HUES6 (cell line): ENCODE results near the gene ZFR.

Experiments
- H3K27ac ChIP-seq: 2 replicates; pipeline ENCODE4 v1.7.0; 2013; ENCODE audit warnings: low read depth, mild to moderate bottlenecking, low read length, inconsistent platforms
- H3K27me3 ChIP-seq: 2 replicates; pipeline ENCODE4 v1.6.1; 2013; ENCODE audit warnings: low read length; ENCODE audit not compliant: control insufficient read depth, insufficient read depth
- H3K36me3 ChIP-seq: 2 replicates; pipeline ENCODE4 v1.6.1; 2013; ENCODE audit warnings: low read length; ENCODE audit not compliant: control insufficient read depth, insufficient read depth
- H3K4me1 ChIP-seq: 2 replicates; pipeline ENCODE4 v1.6.1; 2013; ENCODE audit warnings: low read length; ENCODE audit not compliant: control insufficient read depth, insufficient read depth
- H3K4me3 ChIP-seq: 2 replicates; pipeline ENCODE4 v1.5.1; 2013; ENCODE audit warnings: low read depth, low read length
- H3K9ac ChIP-seq: one replicate; pipeline ENCODE4 v1.6.1; 2013; ENCODE audit warnings: mild to moderate bottlenecking, low read length
- H3K9me3 ChIP-seq: 2 replicates; pipeline ENCODE4 v1.6.1; 2013; ENCODE audit warnings: low read depth, low read length; ENCODE audit not compliant: control insufficient read depth, insufficient read depth

ZFR gene

DNA sequence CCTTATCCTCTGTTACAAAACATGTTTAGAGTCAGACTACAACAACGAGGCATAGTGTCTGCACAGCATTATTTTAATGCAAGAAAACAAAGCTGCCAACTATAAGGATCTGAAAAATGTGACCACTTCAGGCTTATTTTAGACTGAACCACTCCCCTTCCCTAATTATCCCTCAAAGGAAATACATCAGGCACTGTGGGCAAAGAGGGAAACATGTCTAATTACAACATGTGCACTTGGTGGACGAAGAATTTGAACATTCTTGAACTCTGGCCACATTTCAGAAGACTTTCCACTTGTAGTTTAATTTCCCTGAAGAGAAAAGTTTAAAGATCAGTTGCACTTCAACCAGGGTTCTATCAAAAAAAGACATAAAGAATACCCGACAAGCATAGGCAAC is 135.6 kb downstream of the ZFR start:
- no peak overlapping the region for H3K27ac ChIP-seq
- H3K36me3 ChIP-seq: no peaks in the 10 kb centered on the region
- no peak overlapping the region for H3K4me3 ChIP-seq
- no peak overlapping the region for H3K9ac ChIP-seq
- H3K4me1 ChIP-seq: peaks cover 9% of the 10 kb centered on the region
- H3K9me3 ChIP-seq: no peaks in the 10 kb centered on the region
- no peaks in the 10 kb centered on the region for H3K27me3 ChIP-seq

DNA sequence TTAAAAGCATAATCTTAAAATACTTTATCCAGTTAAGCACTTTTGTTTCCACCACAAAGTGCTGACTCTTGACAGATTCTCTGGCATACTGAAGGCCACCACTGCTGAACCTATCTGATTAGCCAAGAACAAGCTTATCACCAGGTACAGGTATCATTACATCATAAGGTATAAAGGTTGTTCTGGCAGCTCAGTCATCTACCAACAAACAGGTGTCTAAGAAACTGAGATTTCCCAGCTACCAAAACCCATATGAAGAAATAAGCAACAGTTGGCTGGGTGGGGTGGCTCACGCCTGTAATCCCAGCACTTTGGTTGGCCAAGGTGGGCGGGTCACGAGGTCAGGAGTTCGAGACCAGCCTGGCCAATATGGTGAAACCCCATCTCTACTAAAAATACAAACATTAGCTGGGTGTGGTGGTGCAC is 136.8 kb downstream of the ZFR start:
- Histone ChIP-seq H3K27me3 (no peaks in the 10 kb centered on the region), H3K4me1 (peaks cover 9% of the 10 kb centered on the region), H3K9ac (no peak overlapping the region), H3K9me3 (no peaks in the 10 kb centered on the region), H3K4me3 (no peak overlapping the region), H3K27ac (no peak overlapping the region), H3K36me3 (no peaks in the 10 kb centered on the region)

DNA sequence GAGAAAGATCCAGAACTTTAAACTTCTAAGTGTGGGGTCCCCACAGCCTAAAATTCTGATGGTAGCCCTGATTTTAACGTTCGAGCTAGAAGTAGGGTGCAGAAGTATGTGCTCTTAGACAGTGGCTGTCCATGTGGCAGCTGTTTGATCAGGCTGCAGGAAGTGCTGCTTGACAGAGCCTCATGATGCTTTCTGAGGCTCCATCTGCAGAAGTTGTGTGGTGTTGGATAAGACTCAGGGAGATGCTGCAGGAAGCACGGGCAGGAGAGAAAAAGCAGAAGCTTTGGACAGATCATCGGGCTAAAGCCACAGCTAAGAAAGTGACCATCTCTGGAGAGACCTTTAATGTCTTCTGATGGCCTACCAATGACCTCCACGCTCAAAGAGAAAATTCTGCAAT is 139.9 kb downstream of the ZFR start:
- H3K4me1 ChIP-seq: peaks cover 3% of the 10 kb centered on the region; the same call in 1 of the 2 replicates
- H3K9ac ChIP-seq: no peak overlapping the region
- H3K4me3 ChIP-seq: no peak overlapping the region
- H3K9me3 ChIP-seq: no peaks in the 10 kb centered on the region
- no peak overlapping the region for H3K27ac ChIP-seq
- no peaks in the 10 kb centered on the region for H3K36me3 ChIP-seq
- no peaks in the 10 kb centered on the region for H3K27me3 ChIP-seq
